GM18907 (cell line): ENCODE measurements around the gene TLCD3B.
"Not testable (repeated sequence)": the region's sequence is repeated elsewhere in the genome, so short reads cannot be mapped to it uniquely, and the experiment has no call there.

Experiments
- ATAC-seq: cut with Tn5 transposase; IDR thresholded peaks from one replicate; pipeline ENCODE4 v1.9.1; 2021; ENCODE audit warnings: mild to moderate bottlenecking, moderate library complexity; ENCODE audit not compliant: unreplicated experiment

Gene TLCD3B

GRCh38 chr16:30027588-30028437 is 3.3 kb downstream of the TLCD3B start:
- no peak for ATAC-seq

DNA sequence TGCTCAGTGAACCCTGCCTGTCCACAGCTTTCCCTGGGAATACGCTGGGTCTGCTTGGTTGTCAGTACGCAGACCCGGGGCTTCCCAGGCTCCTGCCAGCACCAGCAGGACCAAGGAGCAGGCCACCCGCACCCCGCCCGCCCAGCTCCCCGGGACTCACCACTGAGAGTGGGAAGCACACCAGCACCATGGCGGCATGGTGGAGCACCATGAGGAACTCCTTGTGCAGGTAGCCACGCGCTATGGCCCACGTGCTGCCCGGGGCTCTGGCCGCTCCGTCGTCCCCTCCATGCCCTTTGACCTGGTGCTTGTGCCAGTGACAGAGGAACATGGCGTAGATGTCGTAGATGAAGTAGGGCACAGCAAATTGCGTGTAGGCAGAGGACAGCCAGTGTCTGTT is 4.6 kb downstream of the TLCD3B start:
- ATAC-seq: no peak

DNA sequence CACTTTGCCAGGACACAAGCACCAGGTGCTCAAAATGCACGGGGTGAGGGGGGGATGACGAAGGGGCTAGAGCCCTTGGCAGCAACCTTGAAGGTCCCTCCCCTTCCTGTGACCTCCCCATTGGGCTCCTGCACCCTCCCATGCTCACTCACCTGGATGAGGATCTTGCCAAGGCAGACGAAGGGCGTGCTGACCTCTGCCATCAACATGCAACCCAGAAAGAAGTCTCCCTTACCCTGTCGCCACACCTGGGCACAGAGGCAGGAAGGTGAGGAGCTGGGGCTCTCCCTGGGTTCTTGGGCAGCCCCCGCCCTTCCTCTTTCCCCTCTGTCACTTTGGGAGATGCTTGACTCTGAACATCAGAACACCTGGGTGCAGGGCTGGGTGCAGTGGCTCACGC is 5.5 kb downstream of the TLCD3B start:
- ATAC-seq: no peak

DNA sequence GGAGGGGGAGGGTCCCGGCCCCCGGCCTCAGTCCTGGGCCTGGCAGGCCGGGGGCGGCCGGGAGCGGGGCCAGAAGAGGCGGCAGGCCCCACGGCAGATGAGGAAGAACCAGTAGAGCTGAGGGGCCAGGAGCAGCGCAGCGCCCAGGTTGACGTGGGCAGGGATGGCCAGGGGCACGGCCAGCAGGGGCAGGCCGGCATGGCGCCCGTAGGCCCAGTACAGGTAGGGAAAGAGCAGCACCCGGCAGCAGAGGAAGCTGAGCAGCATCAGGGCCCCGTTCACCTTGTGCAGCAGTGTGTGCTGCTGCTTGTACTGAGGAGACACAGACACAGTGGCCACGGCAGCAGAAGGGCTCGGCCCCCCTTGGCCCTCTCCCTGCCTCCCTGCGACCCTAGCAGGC is 5.9 kb downstream of the TLCD3B start:
- no peak for ATAC-seq

DNA sequence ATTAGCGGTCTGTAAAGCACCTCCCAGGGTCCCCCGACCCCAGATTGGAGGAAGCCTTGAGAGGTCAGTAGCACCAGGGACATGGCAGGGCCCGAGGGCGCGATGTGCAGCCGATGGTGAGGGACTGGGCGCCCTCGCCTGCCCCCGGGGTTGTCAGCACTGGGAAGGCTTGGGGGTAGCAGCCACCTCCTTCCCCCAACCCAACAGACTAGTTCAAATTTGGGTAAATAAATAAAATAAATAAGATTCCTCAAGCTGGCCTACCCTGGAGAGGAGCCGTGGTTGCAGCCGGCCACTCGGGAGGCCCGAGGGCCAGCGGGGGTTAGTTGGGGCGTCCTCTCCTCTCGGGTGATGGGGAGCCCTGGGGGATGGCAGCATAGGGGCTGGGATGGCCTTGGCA is 6.6 kb downstream of the TLCD3B start:
- no peak for ATAC-seq

- ATAC-seq: no peak
These were observed 7.5 kb downstream of the TLCD3B start for GRCh38 chr16:30023586-30023985.

DNA sequence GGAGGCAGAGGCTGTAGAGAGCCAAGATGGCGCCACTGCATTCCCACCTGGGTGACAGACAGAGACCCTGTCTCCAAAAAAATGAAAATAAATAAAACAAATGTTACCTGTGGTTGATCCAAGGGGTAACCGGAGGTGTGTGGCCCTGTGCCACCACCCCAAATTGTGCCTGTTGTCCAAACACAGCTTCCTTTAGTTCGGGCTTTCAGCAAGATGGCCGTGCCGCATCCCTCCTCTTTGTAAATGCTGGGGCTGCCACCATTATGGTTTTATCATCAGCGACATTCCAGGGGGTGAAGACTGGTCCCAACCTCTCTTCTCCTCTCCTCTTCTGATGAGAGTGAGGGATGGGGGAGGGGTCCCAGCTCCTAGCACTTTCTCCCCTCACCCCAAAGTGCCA is 8.2 kb downstream of the TLCD3B start, which contains the start of gene C16orf92:
Gene C16orf92 (plus strand): TSS at position 312 of the 400 bp plus-strand sequence. CDS start 143 bp downstream, outside the sequence.
- ATAC-seq: no peak

DNA sequence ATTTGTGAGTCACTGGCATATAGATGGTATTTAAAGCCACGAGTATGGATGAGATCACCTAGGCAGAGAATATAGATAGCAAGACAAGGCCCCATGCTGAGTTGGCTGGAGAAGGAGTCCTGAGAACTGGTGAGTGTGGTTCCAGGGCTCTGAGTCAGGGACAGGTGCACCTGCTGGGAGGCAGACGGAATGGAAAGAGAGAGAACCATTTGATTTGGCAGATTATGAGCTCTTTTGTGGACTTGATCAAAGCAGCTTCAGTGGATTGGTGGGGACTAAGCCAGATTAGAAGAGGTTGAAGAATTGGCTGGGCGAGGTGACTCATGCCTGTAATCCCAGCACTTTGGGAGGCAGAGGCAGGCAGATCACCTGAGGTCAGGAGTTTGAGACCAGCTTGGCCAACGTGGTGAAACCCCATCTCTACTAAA is 12.3 kb downstream of the TLCD3B start:
- ATAC-seq: no peak

GRCh38 chr16:30017937-30018336 is 13.1 kb downstream of the TLCD3B start:
- ATAC-seq: not testable (repeated sequence)

DNA sequence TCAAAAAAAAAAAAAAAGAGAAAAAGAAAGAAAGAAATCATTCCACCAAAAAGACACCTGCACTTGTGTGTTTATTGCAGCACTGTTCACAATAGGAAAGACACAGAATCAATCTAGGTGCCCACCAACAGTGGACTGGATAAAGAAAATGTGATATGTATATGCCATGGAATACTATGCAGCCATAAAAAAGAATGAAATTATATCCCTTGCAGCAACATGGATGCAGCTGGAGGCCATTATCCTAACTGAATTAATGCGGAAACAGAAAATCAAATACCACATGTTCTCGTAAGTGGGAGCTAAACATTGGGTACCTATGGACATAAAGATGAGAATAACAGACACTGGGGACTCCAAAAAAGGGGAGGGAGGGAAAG is 13.8 kb downstream of the TLCD3B start:
- no peak for ATAC-seq

DNA sequence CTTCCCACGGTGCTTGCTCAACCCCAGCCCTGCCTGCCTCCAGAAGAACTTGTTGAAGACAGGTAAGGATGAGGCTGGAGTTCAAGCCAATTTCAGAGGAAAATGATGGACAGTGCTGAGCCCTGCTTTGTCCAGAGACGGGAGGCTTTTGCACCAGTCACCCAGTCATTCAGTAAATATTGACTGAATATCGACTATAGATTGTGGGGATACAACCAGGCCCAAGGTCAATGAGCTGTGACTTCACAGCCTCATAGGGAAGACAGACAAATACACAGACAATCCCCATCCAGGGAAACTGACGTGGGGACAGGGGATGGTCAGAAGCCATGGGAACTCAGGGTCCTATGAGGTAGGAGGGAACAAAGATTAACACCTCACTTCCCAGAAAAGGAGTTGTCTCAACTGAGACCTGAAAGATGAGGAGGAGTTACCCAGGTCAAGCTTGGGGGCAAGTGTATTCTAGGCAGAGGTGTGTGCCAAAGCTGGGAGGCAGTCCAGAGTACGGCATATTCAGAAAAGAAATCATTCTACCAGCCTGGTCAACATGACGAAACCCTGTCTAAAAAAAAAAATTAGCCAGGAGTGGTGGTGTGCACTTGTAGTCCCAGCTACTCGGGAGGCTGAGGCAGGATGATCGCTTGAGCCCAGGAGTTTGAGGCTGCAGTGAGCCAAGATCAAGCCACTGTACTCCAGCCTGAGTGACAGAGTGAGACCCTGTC is 14.4 kb downstream of the TLCD3B start:
- ATAC-seq: no peak

- ATAC-seq: not testable (repeated sequence)
These were observed 15.6 kb downstream of the TLCD3B start for GRCh38 chr16:30015450-30015849.

- not testable (repeated sequence) for ATAC-seq
These were observed 18.5 kb downstream of the TLCD3B start for GRCh38 chr16:30012598-30012997.

DNA sequence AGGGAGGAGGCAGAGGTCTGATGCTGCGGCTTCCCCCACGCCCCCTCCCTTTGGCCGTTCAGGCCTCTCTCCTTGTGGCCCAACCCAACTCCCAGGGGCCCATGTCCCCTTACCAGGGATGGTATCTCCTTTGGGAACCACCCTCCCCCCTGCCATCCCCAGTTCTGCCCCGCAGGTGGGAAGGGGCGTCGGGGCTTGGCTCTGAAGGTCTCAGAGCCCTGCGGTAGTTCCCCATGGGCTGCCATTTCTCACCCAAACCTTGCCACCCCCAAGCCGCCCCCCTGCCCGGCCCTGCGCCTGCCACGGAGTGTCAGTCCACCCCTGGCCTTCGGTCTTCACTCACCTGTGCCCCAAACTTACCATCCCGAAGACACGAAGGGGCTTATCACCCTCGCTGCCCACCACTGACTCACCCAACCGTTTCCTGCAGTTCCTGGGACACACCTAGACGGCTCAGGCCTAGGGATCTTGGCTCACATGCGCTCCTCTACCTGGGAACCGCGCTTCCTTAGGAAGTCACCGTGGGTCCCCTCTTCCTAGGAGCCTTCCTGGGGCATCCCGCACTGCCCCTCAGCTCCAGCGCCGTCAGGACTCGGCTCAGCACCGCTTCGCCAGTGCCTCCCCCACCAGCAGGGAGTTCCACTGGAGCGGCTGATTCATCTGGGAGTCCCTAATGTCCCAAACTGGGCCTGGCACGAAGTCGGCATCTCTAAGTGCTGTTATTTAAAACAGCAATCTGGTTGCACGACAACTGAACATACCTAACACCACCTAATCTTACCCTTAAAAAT is 19.2 kb downstream of the TLCD3B start:
- ATAC-seq: no peak

GRCh38 chr16:30010844-30011713 is 20.0 kb downstream of the TLCD3B start, which contains the start of gene DOC2A:
DOC2A (minus strand) TSS chr16:30011027; CDS start chr16:30010222, 805 bp downstream.
- no peak for ATAC-seq

- ATAC-seq: no peak
These were observed 20.9 kb downstream of the TLCD3B start for GRCh38 chr16:30009990-30010843.

DNA sequence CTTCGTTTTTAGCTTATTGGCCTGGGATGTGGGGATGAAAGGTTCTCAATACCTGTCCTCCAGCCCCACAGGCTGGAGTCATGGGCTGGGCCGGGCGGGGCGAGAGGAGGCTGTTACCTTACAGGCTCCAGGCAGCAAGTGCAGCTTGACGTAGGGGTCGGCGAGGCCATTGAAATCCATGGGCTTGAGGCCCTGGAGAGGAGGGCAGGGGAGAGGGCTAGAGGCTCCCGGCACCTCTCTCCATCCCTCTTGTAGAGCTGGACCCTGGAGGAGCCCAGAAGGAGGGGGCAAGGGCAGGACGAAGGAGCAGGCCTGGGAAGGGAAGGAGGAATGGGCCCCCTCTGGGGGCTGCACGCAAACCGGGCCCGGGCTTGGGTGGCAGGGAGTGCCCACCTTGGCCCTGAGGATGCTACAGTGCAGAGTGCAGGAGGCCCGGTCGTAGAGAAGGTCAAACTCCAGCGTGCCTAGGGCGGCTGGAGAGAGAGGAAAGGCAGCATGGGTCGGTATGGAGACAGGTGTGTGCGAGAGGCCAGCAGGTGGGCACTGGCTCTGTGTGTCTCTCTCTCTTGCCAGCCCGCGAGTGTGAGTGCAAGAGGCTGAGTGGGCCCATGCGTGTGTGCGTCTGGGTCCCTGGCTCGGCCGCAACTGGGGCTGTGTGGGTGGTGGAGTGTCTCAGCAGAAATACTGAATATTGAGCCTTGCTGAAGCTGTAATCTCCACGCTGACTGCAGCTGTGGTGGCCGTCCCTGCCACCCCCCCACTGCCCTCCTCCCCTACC is 21.8 kb downstream of the TLCD3B start:
- ATAC-seq: no peak

- ATAC-seq: no peak
These were observed 23.6 kb downstream of the TLCD3B start for GRCh38 chr16:30007378-30007895.
